ENCODE data around the gene AGAP1. TPM values are rescaled to one million over a fixed set of nuclear protein-coding genes. Genes with fewer than 3 reads are reported as not detected.

AGAP1 gene
- total and polyA plus RNA-seq, 2 donors (not counting 3 experiments of a cell fraction or from before 2014, with no cell fraction given) = 10.2 to 20.9 TPM

- POLR2A ChIA-PET = no interaction called here
- Histone ChIP-seq H3K9me1 (replicated peaks; ENCODE audit: control insufficient read depth, extremely low read depth, insufficient read depth, low read length) (no peaks in the 10 kb centered on the region), H3K27me3 (ENCODE audit: control insufficient read depth in 2 of 2, insufficient read depth in 2 of 2, low read length in 2 of 2) (no peaks in the 10 kb centered on the region), H4K20me1 (replicated peaks; ENCODE audit: control insufficient read depth, extremely low read depth, insufficient read depth, low read length) (no peaks in the 10 kb centered on the region), H3K9me3 (replicated peaks; ENCODE audit: control insufficient read depth, insufficient read depth, low read length) (no peaks in the 10 kb centered on the region), H3K27ac (ENCODE audit: insufficient read depth, low read depth, low read length) (no peak overlapping the region), H3K4me1 (ENCODE audit: control insufficient read depth, extremely low read depth, insufficient read depth, low read length) (no peaks in the 10 kb centered on the region), H2AFZ (ENCODE audit: low read depth, low read length) (no peak overlapping the region), H3K9ac (replicated peaks; ENCODE audit: extremely low read depth, insufficient read depth, low read length) (no peak overlapping the region), H3K36me3 (ENCODE audit: control insufficient read depth in 2 of 2, extremely low read depth in 1 of 2, insufficient read depth in 2 of 2, low read length in 2 of 2) (no peaks in the 10 kb centered on the region), H3K4me2 (ENCODE audit: insufficient read depth, low read length) (no peak overlapping the region), H3K4me3 (replicated peaks in 1 of 3; ENCODE audit: insufficient read depth in 1 of 3, low read depth in 1 of 3, low read length in 3 of 3) (no peak overlapping the region), H3K79me2 (ENCODE audit: control insufficient read depth, insufficient read depth, low read length) (no peaks in the 10 kb centered on the region)
- DNase-seq (ENCODE audit: low read depth, low spot score) (no peak), FAIRE-seq (no peak)
- intact Hi-C loops (cut with micrococcal nuclease) = no loop called here
- BruUV-seq (replicated peaks) = no TSS peak
- dilution Hi-C loops (cut with MboI; ENCODE audit: extremely low pct_ligation_motif_present, low sequenced_read_pairs) = no loop called here
- TF ChIP-seq EZH2 (IDR thresholded peaks at IDR 0.05; ENCODE audit: borderline replicate concordance, low read depth, low read length, severe bottlenecking) (no peak), MAX (IDR thresholded peaks at IDR 0.05; ENCODE audit: insufficient read depth, insufficient read length) (no peak), POLR2AphosphoS5 (IDR thresholded peaks at IDR 0.05; ENCODE audit: insufficient read depth, low read depth, low read length) (no peak), GATA2 (IDR thresholded peaks at IDR 0.05; ENCODE audit: insufficient read depth, insufficient read length, low read depth, low read length) (no peak), JUN (IDR thresholded peaks at IDR 0.05; ENCODE audit: borderline replicate concordance, insufficient read depth, insufficient read length, low read depth) (no peak), FOS (IDR thresholded peaks at IDR 0.05; ENCODE audit: borderline replicate concordance, insufficient read depth, low read length) (no peak), POLR2A (IDR thresholded peaks at IDR 0.05; ENCODE audit: low read depth, low read length) (no peak), MYC (IDR thresholded peaks at IDR 0.05; ENCODE audit: low read depth, low read length) (no peak), CTCF (IDR thresholded peaks at IDR 0.05; ENCODE audit: extremely low read depth in 1 of 2, insufficient read depth in 1 of 2, low read depth in 1 of 2, low read length in 2 of 2) (no peak)
- CTCF ChIA-PET = interaction anchor here (1.2 kb wide), 1 partner anchor 223 kb away, joined by 3 read pairs; no protein-coding TSS in a partner anchor
Observed at GRCh38 chr2:235954888-235955480, 461.1 kb downstream of the AGAP1 start.

Measured in endothelial cell of umbilical vein (primary cell).